ENCODE measurements around the gene GRPR.
A peak's percentile ranks its signal among the peaks of the same experiment; 100 is the strongest.

The GRPR gene

GRCh38 chrX:16136080-16136479 is 12.7 kb downstream of the GRPR start:
- DNase-seq (ENCODE audit: low spot score) = no peak
- no peak for TF ChIP-seq CTCF (IDR thresholded peaks at IDR 0.05; ENCODE audit: extremely low read depth, missing control alignments)

GRCh38 chrX:16137416-16138107 is 14.2 kb downstream of the GRPR start:
- TF ChIP-seq CTCF (IDR thresholded peaks at IDR 0.05; ENCODE audit: extremely low read depth, missing control alignments) = no peak
- peak; percentile 6 for DNase-seq (ENCODE audit: low spot score)

- no peak for DNase-seq (ENCODE audit: low spot score)
- TF ChIP-seq CTCF (IDR thresholded peaks at IDR 0.05; ENCODE audit: extremely low read depth, missing control alignments) = peak; percentile 22
Measured at GRCh38 chrX:16138108-16138427, 14.7 kb downstream of the GRPR start.

GRCh38 chrX:16140448-16140847 is 17.1 kb downstream of the GRPR start:
- TF ChIP-seq CTCF (IDR thresholded peaks at IDR 0.05; ENCODE audit: extremely low read depth, missing control alignments) = no peak
- DNase-seq (ENCODE audit: low spot score) = no peak

- no peak for DNase-seq (ENCODE audit: low spot score)
- no peak for TF ChIP-seq CTCF (IDR thresholded peaks at IDR 0.05; ENCODE audit: extremely low read depth, missing control alignments)
Measured at GRCh38 chrX:16140983-16141382, 17.6 kb downstream of the GRPR start.

- DNase-seq (ENCODE audit: low spot score) = no peak
- TF ChIP-seq CTCF (IDR thresholded peaks at IDR 0.05; ENCODE audit: extremely low read depth, missing control alignments) = no peak
Measured at GRCh38 chrX:16141422-16142245, 18.3 kb downstream of the GRPR start.

GRCh38 chrX:16142246-16142558 is 18.8 kb downstream of the GRPR start:
- TF ChIP-seq CTCF (IDR thresholded peaks at IDR 0.05; ENCODE audit: extremely low read depth, missing control alignments) = no peak
- DNase-seq (ENCODE audit: low spot score) = no peak

All from GM20000 (cell line).